Panc1 (cell line): ENCODE results near the gene SCGB1C1.

Source experiments
- CTCF ChIP-seq: fragments of 450-650 bp; IDR thresholded peaks from 2 replicates; pipeline ENCODE4 v1.5.1; 2017; ENCODE audit warnings: mild to moderate bottlenecking
- SIN3A ChIP-seq: IDR thresholded peaks from 2 replicates; pipeline ENCODE4 v1.6.1; 2012; ENCODE audit warnings: low read depth, mild to moderate bottlenecking, low read length, moderate library complexity, borderline replicate concordance; ENCODE audit not compliant: insufficient read depth

- TF ChIP-seq CTCF = no peak
- no peak for TF ChIP-seq SIN3A
Measured at GRCh38 chr11:217704-218103, 24.8 kb downstream of the SCGB1C1 start.
